GM15510 (cell line): ENCODE measurements around the gene SLCO1A2.

Experiments
- POLR2A ChIP-seq: IDR thresholded peaks from 3 replicates; pipeline ENCODE4 v1.6.1; 2011; ENCODE audit warnings: borderline replicate concordance; ENCODE audit not compliant: insufficient read length; ENCODE audit errors: extremely low read depth

SLCO1A2 gene

DNA sequence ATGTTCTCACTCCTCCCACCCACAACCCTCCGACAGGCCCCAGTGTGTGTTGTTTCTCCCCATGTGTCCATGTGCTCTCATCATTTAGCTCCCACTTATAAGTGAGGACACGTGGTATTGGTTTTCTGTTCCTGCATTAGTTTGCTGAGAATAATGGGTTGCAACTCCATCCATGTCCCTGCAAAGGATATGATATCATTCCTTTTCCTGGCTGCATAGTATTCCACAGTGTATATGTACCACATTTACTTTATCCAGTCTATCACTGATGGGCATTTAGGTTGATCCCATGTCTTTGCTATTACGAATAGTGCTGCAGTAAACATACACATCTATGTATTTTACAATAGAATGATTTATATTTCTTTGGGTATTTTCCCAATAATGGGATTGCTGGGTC lies 77.5 kb downstream of the SLCO1A2 start:
- TF ChIP-seq POLR2A: no peak

DNA sequence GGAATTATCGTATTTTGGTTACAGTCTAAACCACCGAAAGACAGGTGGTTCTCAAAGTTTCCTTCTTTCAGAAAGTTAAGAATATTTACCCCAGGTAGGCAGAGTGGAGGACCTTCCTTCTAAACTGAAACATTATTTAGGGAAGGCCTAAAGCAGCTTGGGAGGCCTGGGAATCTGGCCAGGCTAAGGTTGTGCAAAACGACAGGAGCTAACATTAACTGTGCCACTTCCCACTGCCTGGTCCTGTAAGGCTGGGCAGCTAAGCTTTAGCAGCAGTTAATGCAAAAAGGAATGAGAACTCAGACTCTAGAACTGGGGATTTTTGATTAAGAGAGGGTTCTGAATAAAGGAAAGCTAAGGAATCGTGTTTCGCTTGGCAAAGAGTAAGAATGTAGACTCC lies 82.6 kb downstream of the SLCO1A2 start:
- TF ChIP-seq POLR2A: no peak

DNA sequence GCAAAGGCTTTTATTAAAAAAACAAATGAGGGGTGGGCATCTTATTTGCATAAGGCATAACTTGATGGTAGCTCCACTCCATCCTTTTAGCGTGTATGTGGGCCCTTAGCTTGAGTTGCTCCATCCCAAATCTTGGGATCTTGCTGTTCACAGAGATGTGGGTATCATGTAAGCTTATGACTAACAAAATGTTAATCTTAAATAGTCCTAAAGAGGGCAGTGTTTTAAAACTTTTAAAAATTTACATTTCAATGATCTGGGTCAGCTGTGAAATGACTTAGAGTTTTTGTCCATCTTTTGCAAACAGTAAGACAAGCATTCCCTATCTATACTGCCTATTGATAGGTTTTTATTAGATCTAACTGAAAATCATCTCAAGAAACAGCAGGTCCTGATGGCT lies 86.0 kb downstream of the SLCO1A2 start:
- no peak for TF ChIP-seq POLR2A

- no peak for TF ChIP-seq POLR2A
These were observed 94.9 kb downstream of the SLCO1A2 start for GRCh38 chr12:21239866-21240265.

GRCh38 chr12:21234395-21234794 lies 100.3 kb downstream of the SLCO1A2 start:
- no peak for TF ChIP-seq POLR2A

DNA sequence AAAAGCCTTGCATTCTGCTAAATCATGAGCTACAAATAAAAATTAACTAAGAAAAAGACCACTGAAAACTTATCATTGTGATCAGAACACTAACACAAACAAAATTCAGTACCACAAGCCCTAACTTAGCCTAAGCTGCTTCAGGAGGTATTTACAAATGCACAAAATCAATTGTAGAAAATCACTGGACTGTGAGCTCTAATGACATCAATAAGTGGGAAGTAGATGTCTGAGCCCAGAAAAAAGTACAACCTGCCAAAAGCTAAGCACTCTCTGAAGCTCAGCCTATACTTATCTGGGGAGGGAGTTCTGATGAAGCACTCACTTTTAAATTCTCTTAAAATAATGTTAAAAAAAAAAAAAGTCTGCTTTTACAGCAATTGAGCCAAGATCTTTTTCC lies 110.8 kb downstream of the SLCO1A2 start:
- no peak for TF ChIP-seq POLR2A

GRCh38 chr12:21221778-21222177 lies 112.9 kb downstream of the SLCO1A2 start:
- TF ChIP-seq POLR2A: no peak

- no peak for TF ChIP-seq POLR2A
These were observed 113.6 kb downstream of the SLCO1A2 start for GRCh38 chr12:21221072-21221471.

GRCh38 chr12:21220266-21220665 lies 114.5 kb downstream of the SLCO1A2 start:
- no peak for TF ChIP-seq POLR2A

GRCh38 chr12:21219206-21219605 lies 115.5 kb downstream of the SLCO1A2 start:
- no peak for TF ChIP-seq POLR2A
